Frontal cortex (tissue), 4 donors: Measurements from ENCODE around the gene MALT1. TPM values are rescaled to one million over a fixed set of nuclear protein-coding genes. Genes with fewer than 3 reads are reported as not detected.
"Not testable (repeated sequence)": the region's sequence is repeated elsewhere in the genome, so short reads cannot be mapped to it uniquely, and the experiment has no call there.

ENCODE experiments used
- DNase-seq, 2 donors: peaks; one replicate each; pipeline ENCODE4 v3.0.0; 2012; ENCODE audit warnings: low spot score in 2 of 2
- FAIRE-seq: peaks from 2 replicates; lab custom pipeline; 2012; peaks lifted over from hg19 to GRCh38; lab: Jason Lieb, UNC
- total RNA-seq: library from RNA; depleted of rRNA; stranded (reverse); fragments of >200 nt; gene quantifications from one replicate; pipeline ENCODE4 v1.2.3, GENCODE V29; 2014
- donor health status: control.
- donor health status: control.
- donor health status: control.

Gene MALT1
- total RNA-seq, 1 donor from 2014 or later, result 26.9 TPM

GRCh38 chr18:58650830-58651229 lies 20.4 kb upstream of the MALT1 start:
- DNase-seq, FAIRE-seq: not testable (repeated sequence)

DNA sequence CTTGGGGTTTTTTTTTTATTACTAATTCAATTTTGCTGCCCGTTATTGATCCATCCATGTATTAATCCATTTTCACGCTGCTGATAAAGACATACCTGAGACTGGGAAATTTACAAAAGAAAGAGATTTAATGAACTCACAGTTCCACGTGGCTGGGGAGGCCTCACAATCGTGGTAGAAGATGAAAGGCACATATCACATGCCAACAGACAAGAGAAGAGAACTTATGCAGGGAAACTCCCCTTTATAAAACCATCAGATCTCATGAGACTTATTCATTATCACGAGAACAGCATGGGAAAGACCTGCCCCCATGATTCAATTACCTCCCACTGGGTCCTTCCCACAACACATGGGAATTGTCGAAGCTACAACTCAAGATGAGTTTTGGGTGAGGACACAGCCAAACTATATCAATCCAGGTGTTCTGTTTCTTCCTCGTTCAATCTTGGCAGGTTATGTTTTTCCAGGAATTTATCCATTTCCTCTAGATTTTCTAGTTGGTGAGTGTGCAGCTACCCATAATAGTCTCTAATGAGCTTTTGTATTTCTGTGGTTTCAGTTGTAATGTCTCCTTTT lies 18.0 kb upstream of the MALT1 start:
- not testable (repeated sequence) for DNase-seq, FAIRE-seq

- no peak for DNase-seq
- no peak for FAIRE-seq
Observed at GRCh38 chr18:58653814-58654509, 17.3 kb upstream of the MALT1 start.

DNA sequence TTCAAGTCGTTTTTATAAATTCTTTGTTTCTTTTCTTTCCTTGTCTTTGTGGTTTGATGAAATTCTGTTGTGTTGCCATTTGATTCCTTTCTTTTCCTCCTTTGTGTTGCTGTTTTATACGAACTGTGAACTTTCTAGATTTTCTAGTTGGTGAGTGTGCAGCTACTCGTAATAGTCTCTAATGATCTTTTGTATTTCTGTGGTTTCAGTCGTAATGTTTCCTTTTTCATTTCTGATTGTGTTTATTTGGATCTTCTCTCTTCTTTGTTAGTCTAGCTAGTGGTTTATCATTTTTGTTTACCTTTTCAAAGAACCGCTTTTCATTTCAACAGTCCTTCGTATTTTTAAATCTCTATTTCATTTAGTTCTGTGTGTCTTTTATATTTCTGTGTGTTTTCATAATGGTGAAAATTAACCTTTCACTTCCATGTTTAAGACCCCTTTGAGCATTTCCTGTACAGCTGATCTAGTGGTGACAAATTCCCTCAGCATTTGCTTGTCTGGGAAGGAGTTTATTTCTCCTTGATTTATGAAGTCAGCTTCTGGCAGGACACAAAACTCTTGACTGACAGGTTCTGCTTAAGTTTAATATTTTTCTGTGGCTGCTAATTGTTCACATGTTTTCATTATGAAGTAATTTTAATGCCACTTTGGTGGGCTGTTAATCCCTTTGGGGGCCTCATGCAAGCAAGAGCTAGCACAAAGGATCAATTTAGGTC lies 16.2 kb upstream of the MALT1 start:
- no peak for FAIRE-seq
- DNase-seq, result no peak

DNA sequence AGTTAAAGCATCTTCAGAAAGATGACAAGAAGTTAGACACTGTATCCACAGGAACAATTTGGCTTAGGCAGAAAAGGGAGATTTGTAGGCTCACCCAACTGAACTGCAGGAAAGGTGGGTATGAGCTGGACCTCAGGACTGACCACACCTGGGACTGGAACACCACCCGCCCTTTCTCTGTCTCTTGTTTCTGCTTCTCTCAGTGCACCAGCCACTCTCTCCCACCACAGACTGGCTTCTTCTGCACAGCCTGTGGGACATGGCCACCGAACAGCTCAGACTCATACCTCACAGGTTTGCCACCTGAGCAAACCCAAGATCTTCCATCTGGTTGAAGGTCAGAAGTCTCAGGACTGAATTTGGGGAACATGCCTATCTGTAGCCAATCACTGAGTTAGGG lies 14.2 kb upstream of the MALT1 start:
- DNase-seq (no peak), FAIRE-seq (no peak)

- DNase-seq (no peak), FAIRE-seq (no peak)
Observed at GRCh38 chr18:58657494-58657893, 13.8 kb upstream of the MALT1 start.

- FAIRE-seq (no peak), DNase-seq (no peak)
Observed at GRCh38 chr18:58659691-58660090, 11.6 kb upstream of the MALT1 start.

DNA sequence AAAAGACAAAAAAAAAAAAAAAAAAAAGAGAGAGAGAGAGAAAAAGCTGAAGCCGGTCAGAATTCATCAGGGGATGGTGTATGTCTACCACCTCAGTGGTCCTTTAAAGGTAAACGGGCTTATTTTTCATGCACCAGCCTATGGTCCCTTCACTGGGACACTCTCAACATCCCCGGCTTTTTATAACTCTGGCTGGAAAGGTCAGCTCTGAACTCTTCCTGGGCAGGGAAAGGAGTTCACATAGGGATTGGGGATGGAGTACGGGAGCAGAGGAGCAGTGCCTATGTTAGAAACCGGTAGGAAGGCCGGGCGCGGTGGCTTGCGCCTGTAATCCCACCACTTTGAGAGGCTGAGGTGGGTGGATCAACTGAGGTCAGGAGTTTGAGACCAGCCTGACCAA lies 10.3 kb upstream of the MALT1 start:
- DNase-seq, result no peak
- no peak for FAIRE-seq

- no peak for DNase-seq
- no peak for FAIRE-seq
Observed at GRCh38 chr18:58661423-58661822, 9.8 kb upstream of the MALT1 start.

DNA sequence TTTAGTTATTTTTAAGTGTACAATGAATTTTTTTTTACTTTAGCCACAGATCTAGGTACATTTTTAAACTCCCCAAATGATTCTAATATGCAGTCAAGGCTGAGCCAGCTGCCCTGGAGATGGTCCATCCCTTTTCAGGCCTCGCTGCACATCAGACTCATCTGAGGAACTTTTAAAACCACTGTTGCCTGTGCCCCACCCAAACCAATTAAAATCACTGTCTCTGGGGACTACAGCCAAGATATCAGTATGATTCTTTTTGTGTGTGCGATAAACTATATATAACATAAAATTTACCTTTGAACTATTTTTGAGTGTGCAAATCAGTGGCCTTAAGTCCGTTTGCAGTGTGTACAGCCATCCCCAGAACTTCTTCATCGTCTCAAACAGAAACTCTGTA lies 9.1 kb upstream of the MALT1 start:
- FAIRE-seq (no peak), DNase-seq (no peak)

- FAIRE-seq (no peak), DNase-seq (no peak)
Observed at GRCh38 chr18:58666176-58666575, 5.1 kb upstream of the MALT1 start.

- DNase-seq, result no peak
- no peak for FAIRE-seq
Observed at GRCh38 chr18:58668211-58668610, 3.1 kb upstream of the MALT1 start.

GRCh38 chr18:58668897-58669296 lies 2.4 kb upstream of the MALT1 start:
- FAIRE-seq, result no peak
- no peak for DNase-seq

DNA sequence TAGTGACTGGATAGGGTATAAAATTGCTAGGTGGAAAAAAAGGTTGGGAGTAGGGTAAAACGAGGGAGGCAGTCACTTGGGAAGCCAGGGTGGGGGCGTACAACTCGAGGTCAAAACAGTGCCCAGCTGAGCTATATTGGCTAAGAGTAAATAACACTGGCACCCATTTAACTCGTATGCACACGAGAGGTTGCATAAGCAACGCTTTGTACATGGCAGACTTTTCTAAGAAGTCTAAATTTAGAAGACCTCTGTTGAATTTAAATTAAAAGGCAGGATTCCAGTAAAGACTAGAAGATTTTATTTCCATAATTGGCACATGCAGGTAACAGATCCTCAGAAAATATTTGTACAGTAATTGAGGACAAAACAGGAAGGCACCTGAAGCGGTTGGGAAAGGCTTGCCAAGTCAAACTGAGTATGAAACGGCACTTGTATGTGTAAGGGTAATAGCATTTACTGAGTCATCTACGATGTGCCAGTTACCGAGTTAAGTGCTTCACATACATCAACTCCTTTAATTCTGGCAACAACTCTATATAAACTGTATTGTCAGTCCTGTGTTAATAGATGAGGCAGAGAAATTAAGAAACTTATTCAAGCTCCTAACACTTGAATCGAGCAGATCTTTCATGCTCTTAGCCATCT lies 1.4 kb upstream of the MALT1 start:
- no peak for DNase-seq
- no peak for FAIRE-seq

DNA sequence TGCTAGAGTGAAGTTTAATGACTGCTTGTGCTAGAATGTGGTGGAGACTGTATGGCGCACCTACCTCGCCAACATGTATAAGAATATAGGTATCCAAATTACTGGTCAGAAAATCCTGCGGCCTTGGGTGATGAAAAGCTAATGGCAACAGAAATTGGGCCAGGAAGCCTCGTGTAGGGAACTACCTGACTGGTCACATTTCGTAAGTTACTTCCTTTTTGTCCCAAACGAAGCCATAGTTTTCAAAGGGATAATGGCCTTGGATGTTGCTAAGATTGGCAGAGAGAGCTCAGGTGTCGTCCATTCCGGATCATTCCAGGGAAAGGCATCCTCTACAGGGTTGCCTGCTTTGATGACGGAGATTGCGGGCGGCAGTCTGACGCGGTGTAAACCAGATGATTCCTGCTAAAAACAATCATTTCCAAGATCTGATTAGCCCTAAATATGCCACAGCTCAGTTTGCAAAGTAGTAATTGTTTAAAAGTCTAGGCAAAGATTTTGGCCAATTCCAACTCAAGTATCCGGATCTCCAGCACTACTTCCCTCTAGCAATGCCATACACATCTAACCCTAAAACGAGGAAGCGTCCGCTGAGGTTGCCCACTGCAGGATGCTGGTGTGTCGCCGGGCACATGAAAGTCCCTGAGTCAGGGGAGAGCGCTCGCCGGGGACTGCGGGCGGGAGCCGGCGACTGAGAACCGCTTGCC lies 708 bp upstream of the MALT1 start:
- no peak for DNase-seq
- no peak for FAIRE-seq

GRCh38 chr18:58671632-58672564 lies 633 bp downstream of the MALT1 start:
- DNase-seq (no peak), FAIRE-seq (no peak)

GRCh38 chr18:58674159-58674558 lies 2.9 kb downstream of the MALT1 start:
- no peak for FAIRE-seq

GRCh38 chr18:58674863-58675472 lies 3.7 kb downstream of the MALT1 start:
- no peak for FAIRE-seq

More at GRCh38 chr18:58674159-58674558, 2.9 kb downstream of the MALT1 start:
- no peak for DNase-seq

DNA sequence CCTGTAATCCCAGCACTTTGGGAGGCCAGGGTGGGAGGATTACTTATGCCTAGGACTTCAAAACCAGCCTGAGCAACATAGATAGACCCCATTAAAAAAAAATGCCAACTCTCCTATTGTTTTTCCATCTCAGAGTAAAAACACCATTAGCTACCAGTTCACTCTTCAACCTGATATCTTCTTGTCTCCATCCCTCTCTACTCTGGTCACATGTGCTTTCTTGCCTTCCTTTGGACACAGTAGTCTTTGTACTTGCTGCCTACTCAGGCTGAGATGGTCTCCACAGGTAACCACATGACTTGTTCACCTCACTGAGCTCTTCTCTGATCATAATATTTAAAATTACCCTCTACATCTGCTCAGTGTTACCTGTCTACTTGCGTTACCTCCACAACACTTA lies 5.0 kb downstream of the MALT1 start:
- FAIRE-seq (no peak), DNase-seq (no peak)

More at GRCh38 chr18:58674863-58675472, 3.7 kb downstream of the MALT1 start:
- DNase-seq, result no peak
